SK-N-SH treated with all-trans-retinoic acid at 6 μM for 48 hours (cell line): ENCODE results near the gene KLF17.

ENCODE experiments used
- BACH2 ChIP-seq: fragments of 250-450 bp; sonication (Bioruptor Pico); IDR thresholded peaks from 2 replicates; pipeline ENCODE4 v1.9.0; 2021; ENCODE audit warnings: mild to moderate bottlenecking, borderline replicate concordance
- ESRRG ChIP-seq: fragments of 250-450 bp; sonication (Bioruptor Pico); IDR thresholded peaks from 2 replicates; pipeline ENCODE4 v1.6.1; 2021; ENCODE audit warnings: mild to moderate bottlenecking
- ISL1 ChIP-seq: fragments of 250-450 bp; sonication (Bioruptor Pico); IDR thresholded peaks from 2 replicates; pipeline ENCODE4 v2.1.2; 2022; ENCODE audit warnings: mild to moderate bottlenecking, moderate library complexity
- TF ChIP-seq, protein P1 (sequence below): fragments of 250-450 bp; sonication (Bioruptor Pico); IDR thresholded peaks from 2 replicates; pipeline ENCODE4 v1.5.1; 2020; ENCODE audit warnings: low read depth, mild to moderate bottlenecking, moderate library complexity
- TF ChIP-seq, protein P2 (sequence below): fragments of 250-450 bp; sonication (Bioruptor Pico); IDR thresholded peaks from 2 replicates; pipeline ENCODE4 v1.5.1; 2021; ENCODE audit warnings: mild to moderate bottlenecking, moderate library complexity

DNA sequence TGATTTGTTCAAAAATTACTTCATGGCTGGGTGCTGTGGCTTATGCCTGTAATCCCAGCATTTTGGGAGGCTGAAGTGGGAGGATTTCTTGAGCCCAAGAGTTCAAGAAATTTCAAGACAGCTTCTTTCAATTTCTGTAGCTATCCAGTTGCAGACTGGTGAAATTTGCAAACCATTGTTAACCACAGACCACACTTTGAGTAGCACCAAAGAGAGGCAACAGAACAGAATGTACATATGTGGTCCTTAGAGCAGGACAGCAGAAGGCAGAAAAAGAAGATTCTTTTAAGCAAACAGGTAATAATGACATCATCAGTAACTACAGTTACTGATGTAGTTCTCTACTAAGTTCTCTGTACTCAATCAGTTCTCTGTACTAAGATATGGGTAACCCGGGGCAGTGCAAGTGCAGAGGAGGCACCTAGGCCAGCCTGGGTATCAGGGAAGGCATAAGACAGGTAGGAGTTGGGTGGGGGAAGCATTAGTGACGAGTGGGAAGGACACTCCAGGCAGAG is 5.5 kb upstream of the KLF17 start:
- TF ChIP-seq, protein P1, sequence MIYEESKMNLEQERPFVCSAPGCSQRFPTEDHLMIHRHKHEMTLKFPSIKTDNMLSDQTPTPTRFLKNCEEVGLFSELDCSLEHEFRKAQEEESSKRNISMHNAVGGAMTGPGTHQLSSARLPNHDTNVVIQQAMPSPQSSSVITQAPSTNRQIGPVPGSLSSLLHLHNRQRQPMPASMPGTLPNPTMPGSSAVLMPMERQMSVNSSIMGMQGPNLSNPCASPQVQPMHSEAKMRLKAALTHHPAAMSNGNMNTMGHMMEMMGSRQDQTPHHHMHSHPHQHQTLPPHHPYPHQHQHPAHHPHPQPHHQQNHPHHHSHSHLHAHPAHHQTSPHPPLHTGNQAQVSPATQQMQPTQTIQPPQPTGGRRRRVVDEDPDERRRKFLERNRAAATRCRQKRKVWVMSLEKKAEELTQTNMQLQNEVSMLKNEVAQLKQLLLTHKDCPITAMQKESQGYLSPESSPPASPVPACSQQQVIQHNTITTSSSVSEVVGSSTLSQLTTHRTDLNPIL (CRISPR knock-in tag): no peak
- TF ChIP-seq ESRRG (CRISPR knock-in tag) (no peak), ISL1 (no peak), BACH2 (CRISPR knock-in tag) (no peak)
- TF ChIP-seq, protein P2, sequence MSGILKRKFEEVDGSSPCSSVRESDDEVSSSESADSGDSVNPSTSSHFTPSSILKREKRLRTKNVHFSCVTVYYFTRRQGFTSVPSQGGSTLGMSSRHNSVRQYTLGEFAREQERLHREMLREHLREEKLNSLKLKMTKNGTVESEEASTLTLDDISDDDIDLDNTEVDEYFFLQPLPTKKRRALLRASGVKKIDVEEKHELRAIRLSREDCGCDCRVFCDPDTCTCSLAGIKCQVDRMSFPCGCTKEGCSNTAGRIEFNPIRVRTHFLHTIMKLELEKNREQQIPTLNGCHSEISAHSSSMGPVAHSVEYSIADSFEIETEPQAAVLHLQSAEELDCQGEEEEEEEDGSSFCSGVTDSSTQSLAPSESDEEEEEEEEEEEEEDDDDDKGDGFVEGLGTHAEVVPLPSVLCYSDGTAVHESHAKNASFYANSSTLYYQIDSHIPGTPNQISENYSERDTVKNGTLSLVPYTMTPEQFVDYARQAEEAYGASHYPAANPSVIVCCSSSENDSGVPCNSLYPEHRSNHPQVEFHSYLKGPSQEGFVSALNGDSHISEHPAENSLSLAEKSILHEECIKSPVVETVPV (CRISPR knock-in tag): no peak
